ENCODE data around the gene TIMM23.

Gene TIMM23

DNA sequence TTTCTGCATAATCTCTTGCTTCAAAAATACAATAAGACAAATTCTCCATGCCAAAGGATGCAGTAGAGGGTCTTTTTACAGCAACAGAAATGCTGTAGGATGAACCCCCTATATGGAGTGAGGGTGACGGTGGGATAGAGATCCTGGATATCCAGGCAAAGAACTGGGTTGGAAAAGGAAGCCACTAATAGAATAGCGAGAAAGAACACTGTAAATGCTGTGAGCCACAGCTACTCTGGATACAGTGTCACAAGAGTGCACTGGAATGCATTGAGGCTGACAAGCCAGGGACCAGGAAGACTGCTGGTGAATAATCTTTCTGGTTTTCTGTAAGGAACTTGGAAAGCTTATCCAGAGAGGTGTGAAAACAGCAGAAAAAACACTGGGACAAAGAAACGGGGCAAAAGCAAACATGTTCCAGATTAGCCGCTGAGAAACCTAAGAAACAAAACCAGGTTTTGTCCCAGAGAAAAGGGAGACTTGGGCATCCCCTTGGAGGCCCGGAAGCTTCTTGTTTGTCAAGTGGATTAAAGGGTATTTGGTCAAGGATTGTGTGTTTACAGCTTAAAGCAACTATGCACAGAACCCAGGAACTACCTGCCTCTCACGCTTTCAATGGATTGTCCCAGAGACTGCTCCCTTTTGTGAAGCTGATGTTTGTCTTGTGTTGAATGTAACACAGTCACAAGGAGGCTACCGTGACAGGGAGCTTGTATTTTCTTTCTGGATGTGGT lies 79.9 kb downstream of the TIMM23 start:
- FAIRE-seq: no peak
- no peak for DNase-seq (ENCODE audit: insufficient read length, low spot score)
- no peak for TF ChIP-seq POLR2A (IDR thresholded peaks at IDR 0.05; ENCODE audit: low read depth, low read length)

DNA sequence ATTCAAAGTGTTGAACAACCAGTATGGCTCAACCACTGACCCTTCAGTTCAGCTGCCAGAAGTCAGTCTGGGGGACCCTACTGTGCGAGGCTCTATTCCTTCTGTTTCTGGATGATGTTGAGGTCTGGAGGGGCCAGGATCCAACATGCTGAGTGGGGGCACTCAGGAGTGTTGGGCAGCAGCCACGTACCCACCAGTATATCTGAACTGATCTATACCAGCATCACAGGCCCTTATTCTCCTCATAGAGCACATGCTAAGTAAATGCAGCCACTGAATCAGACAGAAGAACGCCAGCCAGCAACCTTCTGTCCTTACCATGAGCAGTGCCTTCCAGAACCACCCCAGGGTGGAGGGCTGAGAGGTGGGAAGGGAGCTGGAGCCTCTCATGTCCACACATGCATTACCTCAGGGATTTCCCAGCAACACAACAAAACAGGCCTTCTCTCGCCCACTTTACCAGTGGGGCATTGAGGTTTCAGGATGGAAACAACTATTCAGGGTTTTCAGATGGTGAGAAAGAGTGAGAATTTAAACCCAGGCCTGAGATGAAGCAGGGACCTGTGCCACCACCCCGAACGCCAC lies 80.6 kb downstream of the TIMM23 start:
- DNase-seq (ENCODE audit: insufficient read length, low spot score): no peak
- no peak for FAIRE-seq
- no peak for TF ChIP-seq POLR2A (IDR thresholded peaks at IDR 0.05; ENCODE audit: low read depth, low read length)

Measured in H54 (cell line).